Measurements from ENCODE around the gene RHO.
"Not testable (repeated sequence)": the region's sequence is repeated elsewhere in the genome, so short reads cannot be mapped to it uniquely, and the experiment has no call there.

RHO gene

DNA sequence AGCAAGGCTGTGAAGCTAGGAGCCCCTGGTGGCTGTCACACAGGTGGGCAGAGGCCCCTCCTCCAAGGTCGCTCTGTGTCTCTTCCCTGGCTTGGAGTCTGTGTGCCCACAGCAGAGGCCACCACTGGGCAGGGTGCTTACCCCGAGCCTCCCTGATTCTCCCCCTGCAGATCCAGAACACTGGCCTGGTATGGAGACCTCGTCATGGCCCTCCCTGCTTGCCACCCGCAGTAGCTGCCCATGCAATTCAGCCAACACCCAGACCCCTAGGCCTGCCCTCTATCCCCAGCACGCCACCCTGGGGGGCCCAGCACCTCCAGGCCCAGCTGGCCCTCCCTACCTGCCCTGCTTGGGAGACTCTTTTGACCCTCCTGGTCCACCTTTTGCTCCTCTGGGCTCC is 5.5 kb upstream of the RHO start:
- no peak for DNase-seq

DNA sequence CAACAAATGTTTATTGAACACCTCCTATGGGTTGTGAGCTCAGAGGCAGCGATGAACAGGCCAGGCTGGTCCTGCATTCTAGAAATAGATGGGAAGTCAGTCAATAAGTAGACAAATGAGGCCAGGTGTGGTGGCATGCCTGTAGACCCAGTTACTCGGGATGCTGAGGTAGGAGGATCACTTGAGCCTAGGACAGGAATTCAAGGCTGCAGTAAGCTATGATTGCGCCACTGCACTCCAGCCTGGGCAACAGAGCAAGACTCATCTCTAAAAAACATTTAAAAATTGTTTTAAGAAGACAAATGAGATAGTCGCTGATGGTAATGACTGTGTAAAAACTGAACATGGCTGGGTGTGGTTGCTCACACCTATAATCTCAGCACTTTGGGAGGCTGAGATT is 4.4 kb upstream of the RHO start:
- no peak for DNase-seq

DNA sequence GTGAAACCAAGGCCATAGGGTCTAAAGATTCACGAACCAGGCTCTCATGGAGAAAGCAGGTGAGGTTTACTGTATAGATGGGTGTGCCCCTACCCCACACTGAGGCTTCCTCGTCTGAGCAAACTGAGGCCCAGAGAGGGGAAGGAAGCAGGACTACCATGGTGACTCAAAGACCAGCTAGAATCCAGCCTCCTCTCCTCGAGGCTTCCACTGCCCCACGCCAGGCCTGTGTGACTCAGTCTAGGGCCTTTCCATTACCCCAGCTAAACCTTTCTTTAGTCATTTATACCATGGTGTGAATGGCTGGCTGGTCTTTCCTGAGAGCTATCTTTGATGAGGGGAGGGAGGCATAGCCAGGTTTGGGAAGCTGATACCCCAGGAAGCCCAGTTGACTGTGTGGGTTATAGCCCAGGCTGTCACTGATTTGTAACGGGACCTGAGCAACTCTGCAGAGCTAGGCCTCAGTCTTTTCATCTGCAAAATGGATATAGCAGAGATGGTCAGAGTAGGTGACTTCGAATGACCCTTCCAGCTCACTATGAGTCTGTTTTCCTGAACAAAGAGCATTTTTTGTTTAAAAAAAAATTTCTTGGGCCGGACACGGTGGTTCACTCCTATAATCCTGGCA is 3.0 kb upstream of the RHO start:
- DNase-seq = no peak

DNA sequence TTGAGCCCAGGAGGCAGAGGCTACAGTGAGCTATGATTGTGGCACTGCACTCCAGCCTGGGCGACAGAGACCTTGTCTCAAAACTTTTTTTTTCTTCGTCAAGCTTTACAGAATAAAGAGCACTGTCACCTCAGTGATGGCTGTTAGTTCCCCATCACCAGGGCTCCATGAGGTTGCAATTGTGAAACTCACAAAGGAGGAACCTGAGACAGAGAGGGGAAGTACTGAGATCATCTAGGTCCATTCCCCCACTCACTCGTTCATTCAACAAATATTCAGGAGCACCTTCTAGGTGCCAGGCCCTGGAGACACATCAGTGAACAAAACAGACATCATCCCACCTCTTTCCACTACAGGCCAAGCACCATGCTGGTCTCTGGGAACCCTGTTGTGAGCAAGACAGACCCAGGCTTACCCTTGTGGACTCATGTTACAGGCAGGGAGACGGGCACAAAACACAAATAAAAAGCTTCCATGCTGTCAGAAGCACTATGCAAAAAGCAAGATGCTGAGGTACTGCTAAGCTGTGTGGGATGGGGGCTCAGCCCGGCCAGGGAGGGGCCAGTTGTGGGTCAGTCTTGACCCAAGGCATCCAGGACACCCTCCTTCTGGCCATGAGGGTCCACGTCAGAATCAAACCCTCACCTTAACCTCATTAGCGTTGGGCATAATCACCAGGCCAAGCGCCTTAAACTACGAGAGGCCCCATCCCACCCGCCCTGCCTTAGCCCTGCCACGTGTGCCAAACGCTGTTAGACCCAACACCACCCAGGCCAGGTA is 2.1 kb upstream of the RHO start:
- DNase-seq = no peak

DNA sequence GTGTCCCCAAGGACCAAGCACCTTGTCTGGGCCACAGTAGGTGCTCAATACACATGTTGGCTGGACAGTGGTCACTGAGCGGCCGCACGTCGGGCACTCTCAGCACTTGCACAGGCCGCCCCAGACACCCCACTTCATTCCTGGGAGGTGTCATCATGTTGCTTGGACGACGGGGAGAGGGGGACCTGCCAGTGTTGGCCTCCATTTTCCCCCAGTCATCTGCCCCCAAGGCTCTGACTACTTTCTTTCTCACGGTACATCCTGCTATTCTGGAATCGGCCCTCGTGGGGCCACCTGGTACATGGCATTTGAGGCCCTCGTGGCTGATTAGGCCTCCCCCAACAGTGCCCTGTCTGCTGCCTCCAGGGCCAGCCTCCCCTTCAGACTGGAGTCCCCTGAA is 1.2 kb upstream of the RHO start:
- no peak for DNase-seq

DNA sequence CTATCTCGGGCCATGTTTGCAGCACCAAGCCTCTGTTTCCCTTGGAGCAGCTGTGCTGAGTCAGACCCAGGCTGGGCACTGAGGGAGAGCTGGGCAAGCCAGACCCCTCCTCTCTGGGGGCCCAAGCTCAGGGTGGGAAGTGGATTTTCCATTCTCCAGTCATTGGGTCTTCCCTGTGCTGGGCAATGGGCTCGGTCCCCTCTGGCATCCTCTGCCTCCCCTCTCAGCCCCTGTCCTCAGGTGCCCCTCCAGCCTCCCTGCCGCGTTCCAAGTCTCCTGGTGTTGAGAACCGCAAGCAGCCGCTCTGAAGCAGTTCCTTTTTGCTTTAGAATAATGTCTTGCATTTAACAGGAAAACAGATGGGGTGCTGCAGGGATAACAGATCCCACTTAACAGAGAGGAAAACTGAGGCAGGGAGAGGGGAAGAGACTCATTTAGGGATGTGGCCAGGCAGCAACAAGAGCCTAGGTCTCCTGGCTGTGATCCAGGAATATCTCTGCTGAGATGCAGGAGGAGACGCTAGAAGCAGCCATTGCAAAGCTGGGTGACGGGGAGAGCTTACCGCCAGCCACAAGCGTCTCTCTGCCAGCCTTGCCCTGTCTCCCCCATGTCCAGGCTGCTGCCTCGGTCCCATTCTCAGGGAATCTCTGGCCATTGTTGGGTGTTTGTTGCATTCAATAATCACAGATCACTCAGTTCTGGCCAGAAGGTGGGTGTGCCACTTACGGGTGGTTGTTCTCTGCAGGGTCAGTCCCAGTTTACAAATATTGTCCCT is 1.2 kb downstream of the RHO start:
- DNase-seq = no peak

DNA sequence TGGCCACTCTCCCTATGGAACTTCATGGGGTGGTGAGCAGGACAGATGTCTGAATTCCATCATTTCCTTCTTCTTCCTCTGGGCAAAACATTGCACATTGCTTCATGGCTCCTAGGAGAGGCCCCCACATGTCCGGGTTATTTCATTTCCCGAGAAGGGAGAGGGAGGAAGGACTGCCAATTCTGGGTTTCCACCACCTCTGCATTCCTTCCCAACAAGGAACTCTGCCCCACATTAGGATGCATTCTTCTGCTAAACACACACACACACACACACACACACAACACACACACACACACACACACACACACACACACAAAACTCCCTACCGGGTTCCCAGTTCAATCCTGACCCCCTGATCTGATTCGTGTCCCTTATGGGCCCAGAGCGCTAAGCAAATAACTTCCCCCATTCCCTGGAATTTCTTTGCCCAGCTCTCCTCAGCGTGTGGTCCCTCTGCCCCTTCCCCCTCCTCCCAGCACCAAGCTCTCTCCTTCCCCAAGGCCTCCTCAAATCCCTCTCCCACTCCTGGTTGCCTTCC is 1.9 kb downstream of the RHO start:
- no peak for DNase-seq

DNA sequence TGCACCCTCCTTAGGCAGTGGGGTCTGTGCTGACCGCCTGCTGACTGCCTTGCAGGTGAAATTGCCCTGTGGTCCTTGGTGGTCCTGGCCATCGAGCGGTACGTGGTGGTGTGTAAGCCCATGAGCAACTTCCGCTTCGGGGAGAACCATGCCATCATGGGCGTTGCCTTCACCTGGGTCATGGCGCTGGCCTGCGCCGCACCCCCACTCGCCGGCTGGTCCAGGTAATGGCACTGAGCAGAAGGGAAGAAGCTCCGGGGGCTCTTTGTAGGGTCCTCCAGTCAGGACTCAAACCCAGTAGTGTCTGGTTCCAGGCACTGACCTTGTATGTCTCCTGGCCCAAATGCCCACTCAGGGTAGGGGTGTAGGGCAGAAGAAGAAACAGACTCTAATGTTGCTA is 2.4 kb downstream of the RHO start:
- no peak for DNase-seq

DNA sequence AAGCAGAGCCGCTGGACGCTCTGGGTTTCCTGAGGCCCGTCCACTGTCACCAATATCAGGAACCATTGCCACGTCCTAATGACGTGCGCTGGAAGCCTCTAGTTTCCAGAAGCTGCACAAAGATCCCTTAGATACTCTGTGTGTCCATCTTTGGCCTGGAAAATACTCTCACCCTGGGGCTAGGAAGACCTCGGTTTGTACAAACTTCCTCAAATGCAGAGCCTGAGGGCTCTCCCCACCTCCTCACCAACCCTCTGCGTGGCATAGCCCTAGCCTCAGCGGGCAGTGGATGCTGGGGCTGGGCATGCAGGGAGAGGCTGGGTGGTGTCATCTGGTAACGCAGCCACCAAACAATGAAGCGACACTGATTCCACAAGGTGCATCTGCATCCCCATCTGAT is 3.3 kb downstream of the RHO start:
- no peak for DNase-seq

DNA sequence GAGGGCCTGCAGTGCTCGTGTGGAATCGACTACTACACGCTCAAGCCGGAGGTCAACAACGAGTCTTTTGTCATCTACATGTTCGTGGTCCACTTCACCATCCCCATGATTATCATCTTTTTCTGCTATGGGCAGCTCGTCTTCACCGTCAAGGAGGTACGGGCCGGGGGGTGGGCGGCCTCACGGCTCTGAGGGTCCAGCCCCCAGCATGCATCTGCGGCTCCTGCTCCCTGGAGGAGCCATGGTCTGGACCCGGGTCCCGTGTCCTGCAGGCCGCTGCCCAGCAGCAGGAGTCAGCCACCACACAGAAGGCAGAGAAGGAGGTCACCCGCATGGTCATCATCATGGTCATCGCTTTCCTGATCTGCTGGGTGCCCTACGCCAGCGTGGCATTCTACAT is 3.8 kb downstream of the RHO start:
- DNase-seq = no peak

DNA sequence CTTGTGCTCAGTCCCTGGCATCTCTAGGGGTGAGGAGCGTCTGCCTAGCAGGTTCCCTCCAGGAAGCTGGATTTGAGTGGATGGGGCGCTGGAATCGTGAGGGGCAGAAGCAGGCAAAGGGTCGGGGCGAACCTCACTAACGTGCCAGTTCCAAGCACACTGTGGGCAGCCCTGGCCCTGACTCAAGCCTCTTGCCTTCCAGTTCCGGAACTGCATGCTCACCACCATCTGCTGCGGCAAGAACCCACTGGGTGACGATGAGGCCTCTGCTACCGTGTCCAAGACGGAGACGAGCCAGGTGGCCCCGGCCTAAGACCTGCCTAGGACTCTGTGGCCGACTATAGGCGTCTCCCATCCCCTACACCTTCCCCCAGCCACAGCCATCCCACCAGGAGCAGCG is 5.0 kb downstream of the RHO start:
- no peak for DNase-seq

DNA sequence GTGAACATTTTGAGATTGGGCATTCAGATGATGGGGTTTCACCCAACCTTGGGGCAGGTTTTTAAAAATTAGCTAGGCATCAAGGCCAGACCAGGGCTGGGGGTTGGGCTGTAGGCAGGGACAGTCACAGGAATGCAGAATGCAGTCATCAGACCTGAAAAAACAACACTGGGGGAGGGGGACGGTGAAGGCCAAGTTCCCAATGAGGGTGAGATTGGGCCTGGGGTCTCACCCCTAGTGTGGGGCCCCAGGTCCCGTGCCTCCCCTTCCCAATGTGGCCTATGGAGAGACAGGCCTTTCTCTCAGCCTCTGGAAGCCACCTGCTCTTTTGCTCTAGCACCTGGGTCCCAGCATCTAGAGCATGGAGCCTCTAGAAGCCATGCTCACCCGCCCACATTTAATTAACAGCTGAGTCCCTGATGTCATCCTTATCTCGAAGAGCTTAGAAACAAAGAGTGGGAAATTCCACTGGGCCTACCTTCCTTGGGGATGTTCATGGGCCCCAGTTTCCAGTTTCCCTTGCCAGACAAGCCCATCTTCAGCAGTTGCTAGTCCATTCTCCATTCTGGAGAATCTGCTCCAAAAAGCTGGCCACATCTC is 6.1 kb downstream of the RHO start:
- DNase-seq = no peak

DNA sequence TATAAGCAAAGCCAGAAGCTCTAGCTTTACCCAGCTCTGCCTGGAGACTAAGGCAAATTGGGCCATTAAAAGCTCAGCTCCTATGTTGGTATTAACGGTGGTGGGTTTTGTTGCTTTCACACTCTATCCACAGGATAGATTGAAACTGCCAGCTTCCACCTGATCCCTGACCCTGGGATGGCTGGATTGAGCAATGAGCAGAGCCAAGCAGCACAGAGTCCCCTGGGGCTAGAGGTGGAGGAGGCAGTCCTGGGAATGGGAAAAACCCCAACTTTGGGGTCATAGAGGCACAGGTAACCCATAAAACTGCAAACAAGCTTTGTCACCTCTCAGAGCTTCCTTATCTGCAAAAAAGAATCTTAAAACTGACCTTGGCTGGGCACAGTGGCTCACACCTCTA is 6.6 kb downstream of the RHO start:
- no peak for DNase-seq

DNA sequence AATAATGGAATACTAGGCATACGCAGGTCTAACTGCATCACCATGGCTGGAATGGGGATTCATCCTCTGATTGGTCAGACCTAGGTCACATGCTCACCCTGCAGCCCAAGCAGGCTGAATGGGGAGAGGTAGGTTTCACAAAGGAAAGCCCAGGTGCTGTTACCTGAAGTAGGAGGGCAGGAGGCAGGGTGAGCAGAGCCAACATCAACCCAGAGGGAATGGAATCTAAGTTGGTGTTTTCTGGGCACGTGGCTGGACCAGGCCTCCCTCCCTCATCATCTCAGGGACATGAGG is 7.9 kb downstream of the RHO start:
- no peak for DNase-seq

DNA sequence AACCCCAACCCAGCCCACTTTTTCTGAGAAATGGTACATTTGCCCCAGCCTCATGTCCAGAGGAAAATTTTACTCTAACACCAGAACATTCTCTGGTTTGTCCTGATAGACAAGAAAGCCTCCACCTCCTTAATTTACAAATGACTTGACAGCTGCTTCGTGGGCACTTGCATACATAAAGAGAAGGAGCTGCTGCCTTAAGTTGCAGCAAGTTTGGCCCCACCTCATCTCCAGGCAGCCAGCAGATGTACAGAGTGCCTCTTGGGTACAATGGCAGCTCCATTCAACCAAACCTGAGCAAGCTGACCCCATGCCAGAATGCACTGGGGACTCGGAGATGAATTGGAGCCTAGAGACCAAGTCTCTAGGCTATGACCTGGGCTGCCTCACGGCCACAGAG is 8.4 kb downstream of the RHO start:
- no peak for DNase-seq

DNA sequence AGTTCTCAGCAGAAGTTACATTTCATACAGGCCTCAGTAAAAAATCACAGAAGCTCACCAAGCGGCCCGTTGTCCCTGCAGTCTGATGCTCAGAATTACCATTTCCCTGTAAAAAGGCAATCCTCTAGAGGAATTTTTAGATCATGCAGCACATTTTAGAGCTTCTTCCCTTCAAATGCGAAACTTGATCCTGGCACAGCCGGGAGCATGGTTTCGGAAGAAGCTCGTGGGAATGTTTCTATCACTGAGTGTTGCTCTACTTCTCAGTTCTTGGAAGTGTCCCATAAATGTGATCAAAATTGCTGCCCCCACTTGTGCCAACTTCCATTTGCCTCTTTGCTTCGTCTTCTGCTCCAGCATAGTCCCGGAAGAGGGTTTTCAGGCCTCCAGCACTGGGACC is 10.8 kb downstream of the RHO start:
- no peak for DNase-seq

DNA sequence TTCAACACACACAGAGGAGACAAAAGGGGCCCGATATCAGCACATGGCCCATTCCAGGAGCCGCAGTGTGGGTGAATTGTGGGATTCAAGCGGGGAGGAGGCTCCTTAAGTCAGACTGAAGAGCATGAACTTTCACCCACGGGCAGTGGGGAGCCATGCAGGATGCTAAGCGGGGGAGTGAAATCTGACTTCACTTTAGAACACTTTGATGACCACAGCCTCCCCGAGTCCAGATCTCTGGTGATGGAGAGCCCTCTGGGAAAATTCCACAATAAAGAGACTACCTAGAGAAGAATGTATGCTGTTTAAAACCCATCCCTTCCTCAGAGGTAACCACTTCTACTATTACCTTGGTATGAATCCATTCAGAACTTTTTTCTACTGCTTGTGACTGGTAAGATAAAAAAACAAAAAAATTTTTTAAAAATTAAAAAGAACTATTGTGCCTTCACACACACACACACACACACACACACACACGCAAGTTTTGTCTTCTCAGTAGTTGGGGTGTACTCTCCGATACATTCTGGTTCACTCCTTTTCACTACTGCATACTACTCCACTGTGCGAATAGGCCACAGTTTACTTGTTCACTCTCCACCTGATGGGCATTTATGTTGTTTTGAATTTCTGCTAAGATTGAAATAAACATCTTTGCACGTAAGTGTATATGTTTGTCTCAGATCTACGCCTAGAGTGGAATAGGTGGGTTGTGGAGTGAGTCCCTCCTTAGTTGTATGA is 12.5 kb downstream of the RHO start:
- no peak for DNase-seq

DNA sequence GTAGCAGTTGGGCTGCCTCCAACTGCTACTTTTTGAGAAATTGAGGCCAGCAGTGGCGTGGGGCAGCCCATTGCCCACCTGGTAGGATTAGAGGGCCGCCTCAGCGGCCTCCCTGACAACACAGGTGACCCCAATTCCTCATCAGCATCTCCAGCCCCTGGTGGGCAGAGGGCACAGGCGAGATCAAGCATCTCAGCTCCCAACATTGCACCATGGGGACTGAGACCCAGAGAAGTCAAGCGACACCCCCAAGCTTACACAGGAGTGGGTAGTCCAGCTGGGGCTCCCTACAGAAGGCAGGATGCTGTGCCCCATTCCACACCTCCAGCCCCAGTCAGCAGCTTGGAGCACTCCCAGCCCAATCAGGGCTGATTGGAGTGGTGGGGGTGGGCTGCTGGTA is 14.3 kb downstream of the RHO start:
- no peak for DNase-seq

DNA sequence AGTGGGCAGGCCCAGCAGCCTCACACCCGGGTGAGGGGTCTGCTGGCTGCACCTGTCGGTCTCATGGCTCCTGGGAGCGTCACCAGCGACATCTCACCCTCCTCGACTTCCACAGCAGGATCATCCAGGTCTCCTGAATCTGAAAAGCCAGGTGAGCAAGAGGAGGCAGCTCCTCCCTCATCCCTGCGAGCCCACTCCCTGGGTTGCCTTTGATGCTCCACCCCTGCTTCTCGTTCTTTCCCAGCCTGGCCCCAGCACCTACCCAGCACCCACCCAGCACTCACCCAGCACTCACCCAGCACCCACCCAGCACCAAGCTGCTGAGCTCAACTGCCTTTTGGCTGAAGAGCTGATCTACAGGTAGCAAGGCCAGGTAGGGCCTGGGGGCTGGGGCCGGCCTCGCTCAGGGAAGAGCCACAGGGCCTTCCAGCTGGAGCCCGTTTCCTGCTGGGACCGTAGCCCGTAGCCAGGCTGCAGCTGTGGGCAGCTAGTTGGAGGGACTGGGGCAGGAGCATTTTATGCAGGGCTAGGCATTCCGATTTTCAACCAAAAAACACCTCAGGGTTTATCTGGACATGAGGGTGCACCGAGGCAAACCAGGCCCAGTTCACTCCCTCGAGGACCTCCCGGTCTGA is 14.8 kb downstream of the RHO start, which contains the start of gene H1-8:
H1-8 (plus strand) TSS at position 20 of the 635 bp plus-strand sequence; CDS start at position 64, 44 bp downstream.
- no peak for DNase-seq

DNA sequence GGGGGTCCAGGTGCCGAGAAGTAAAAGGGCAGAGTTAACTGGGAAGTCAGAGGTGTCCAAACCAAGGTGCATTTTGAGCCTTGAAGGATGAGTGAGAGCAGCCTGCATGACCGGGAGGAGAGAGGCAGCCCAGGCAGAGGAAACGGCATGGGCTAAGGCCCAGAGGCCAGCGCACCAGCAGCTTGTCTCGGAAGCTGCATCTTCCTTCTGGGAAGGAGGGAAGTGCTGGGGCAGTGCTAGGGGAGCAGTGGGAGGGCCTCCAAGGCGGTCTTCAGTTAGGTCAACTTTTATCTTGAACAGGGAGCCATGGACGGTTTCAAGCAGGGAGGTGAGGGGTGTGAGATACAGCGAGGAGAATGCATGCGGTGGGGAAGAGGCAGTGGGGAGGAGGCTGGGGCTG is 15.6 kb downstream of the RHO start:
- no peak for DNase-seq

DNA sequence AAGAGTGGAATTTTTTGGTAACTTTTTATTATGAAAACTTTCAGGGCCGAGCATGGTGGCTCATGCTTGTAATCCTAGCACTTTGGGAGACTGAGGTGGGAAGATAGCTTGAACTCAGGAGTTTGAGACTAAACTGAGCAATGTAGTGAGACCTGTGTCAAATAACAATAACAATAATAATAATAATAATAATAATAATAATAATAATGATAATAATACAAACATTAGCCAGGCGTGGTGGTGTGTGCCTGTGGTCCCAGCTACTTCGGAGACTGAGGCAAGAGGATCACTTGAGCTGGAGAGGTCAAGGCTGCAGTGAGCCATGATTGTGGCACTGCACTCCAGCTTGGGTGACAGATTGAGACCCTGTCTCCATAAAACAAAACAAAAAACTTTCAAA is 17.5 kb downstream of the RHO start:
- not testable (repeated sequence) for DNase-seq

DNA sequence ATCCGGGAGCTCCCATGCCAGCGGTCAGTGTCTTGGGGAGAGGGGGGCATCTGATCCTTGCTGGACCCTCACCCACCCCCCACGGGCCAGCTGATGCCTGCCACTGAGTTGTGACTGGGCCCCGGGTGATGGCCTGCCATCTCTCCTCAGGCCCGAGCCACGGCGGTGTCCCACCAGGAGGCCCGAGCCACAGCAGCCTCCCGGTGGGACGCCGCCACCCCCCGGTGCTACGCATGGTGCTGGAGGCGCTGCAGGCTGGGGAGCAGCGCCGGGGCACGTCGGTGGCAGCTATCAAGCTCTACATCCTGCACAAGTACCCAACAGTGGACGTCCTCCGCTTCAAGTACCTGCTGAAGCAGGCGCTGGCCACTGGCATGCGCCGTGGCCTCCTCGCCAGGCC is 18.8 kb downstream of the RHO start:
- DNase-seq = no peak

All from NCI-H2081 (cell line).